ENCODE data around the gene SLC4A5.

DNA sequence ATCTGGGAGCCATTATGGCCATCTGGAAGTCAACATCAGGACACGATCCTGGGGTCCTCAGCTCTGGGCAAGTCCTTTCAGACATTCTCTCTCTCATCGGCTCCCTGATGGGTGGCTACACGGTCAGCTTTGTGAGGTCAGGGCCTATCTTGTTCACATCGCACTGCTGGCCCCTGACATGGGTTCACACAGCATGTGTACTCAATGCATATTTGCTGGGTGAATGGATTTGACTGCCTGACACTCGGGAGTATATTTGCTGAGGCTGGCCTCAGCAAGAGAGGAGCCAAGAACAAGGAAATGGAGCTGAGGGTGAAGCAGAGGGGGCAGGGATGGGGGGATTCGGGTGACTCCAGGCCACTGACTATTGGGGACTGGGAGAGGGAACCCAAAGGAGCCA is 50.5 kb downstream of the SLC4A5 start:
- TF ChIP-seq, protein P1, sequence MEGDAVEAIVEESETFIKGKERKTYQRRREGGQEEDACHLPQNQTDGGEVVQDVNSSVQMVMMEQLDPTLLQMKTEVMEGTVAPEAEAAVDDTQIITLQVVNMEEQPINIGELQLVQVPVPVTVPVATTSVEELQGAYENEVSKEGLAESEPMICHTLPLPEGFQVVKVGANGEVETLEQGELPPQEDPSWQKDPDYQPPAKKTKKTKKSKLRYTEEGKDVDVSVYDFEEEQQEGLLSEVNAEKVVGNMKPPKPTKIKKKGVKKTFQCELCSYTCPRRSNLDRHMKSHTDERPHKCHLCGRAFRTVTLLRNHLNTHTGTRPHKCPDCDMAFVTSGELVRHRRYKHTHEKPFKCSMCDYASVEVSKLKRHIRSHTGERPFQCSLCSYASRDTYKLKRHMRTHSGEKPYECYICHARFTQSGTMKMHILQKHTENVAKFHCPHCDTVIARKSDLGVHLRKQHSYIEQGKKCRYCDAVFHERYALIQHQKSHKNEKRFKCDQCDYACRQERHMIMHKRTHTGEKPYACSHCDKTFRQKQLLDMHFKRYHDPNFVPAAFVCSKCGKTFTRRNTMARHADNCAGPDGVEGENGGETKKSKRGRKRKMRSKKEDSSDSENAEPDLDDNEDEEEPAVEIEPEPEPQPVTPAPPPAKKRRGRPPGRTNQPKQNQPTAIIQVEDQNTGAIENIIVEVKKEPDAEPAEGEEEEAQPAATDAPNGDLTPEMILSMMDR (IDR thresholded peaks at IDR 0.05), result no peak
- TF ChIP-seq ZFX (IDR thresholded peaks at IDR 0.05; ENCODE audit: borderline replicate concordance), result no peak

Data from 22Rv1 (cell line).